Midbrain (tissue), 1 donor: ENCODE data around the gene PNKD.

ENCODE experiments used
- DNase-seq: peaks from one replicate; lab custom pipeline; 2025; lab: John Stamatoyannopoulos, UW

PNKD gene

DNA sequence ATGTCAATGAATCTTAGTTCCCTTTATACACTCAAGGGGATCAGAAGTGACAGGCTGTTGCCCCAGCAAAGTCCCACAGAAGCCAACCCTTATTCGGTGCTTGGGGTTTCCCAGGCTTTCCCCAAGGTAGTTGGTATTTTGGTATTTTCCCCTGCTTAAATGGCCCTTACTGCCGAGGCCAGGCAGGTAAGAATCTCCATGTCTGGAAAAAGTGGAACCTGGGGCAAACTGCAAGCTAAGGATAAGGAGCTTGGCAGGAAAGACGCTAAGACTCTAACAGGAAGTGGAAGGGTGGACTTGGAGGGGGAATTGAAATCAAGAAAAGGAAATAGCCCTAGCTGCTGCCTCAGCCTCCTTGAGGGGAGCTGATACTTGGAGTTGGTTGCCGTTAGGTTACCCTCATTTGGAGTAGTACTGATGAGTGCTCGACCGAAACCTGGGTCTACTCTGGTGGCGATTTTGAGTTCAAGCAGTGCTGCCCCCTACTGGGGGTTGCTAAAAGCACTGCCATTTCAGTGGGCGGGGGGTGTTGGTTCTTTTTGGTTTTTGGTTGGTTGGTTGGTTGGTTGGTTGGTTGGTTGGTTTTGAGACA lies 12.8 kb upstream of the PNKD start:
- DNase-seq, result no peak

DNA sequence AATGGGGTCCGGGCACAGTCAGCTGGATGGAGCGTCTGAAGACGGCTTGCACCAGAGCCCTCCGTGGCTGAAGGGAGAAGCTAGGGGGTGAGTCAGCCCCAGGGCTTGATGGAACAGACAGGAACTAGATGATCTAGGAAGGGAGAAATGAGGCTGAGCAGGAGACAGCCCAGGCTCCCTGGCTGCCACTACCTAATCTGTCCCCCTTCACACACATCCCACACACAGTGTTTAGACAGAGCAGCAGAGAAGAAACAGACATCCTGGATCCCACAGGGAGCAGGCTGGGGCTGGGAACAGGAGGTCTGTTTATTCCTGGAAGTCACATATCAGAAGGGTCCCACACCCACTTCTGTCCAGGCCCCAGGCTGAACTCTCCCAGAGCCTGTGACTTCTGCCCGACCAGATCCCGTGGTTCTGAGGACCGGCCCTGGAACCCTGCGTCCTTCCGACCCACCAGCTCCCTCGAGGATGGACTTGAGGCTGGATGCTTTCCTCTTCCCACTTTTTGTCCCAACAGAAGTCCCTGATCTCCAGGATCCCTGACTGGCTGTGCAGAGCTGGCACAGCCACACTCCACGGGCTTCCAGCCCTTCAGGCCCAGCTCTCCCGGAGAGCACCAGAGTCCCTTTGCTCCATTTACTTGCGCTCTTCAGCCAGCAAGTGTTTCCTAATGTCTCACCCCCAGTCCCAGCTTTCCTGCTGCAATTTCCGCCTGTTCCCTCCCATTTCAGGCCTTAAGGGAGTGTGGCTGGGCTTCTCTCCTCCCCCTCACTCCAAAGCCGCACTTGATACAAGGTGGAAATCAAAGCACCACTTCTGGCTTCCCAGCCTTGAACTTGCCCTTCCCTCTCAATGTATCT lies 11.0 kb upstream of the PNKD start:
- no peak for DNase-seq

DNA sequence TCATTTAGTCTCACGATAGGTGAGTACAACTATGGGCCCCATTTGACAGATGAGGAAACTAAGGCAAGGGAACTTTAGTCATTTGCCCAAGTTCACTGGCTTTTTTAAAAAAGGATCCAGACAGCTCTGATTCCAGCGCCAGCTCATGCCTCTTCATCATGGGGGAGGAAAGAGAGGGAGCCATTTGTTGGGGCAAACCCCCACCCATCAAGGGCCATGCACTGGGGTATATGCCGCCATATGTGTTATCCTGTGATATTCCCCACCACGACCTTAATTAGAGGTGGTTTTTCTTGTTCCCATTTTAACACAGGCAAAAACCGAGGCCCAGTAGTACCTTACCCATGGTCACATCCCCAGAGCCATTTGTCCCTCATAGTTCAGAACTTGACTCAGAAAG lies 10.2 kb upstream of the PNKD start:
- DNase-seq, result no peak

DNA sequence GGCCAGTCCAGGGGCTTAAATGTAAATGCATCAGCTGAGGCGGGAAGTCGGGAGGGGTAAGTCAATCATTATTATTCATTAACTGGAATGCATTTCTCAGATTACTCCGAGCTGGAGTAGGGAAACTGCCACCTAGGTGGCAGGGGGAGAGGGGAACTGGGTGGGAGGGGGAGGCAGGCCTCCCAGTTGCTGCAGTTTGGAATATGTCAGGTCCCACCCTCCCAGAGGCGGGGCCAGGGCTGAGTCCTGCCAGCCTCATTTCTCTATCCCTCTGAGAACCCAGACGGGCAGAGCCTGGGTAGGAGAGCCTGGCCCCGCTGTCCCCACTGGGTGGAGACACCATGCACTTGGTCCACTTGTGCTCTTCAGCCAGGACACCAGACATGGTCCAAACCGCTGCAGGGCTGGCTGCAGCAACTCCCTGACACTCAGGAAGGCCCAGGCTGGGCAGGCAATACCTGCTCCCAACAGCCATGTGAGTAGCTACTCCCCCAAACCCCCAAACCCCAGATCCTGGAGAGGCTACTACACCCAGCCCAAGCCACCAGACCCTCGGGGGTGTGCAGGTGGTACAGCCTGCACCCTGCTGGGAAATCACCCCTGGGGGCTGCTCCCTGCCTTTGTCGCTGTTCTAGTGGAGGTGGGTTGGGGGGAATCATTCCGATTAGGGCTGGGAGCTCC lies 9.4 kb upstream of the PNKD start, which contains the start of gene GPBAR1:
Gene GPBAR1 (plus strand): TSS at position 274 of the 681 bp plus-strand sequence. CDS start 1,710 bp downstream, outside the sequence.
- DNase-seq, result no peak

DNA sequence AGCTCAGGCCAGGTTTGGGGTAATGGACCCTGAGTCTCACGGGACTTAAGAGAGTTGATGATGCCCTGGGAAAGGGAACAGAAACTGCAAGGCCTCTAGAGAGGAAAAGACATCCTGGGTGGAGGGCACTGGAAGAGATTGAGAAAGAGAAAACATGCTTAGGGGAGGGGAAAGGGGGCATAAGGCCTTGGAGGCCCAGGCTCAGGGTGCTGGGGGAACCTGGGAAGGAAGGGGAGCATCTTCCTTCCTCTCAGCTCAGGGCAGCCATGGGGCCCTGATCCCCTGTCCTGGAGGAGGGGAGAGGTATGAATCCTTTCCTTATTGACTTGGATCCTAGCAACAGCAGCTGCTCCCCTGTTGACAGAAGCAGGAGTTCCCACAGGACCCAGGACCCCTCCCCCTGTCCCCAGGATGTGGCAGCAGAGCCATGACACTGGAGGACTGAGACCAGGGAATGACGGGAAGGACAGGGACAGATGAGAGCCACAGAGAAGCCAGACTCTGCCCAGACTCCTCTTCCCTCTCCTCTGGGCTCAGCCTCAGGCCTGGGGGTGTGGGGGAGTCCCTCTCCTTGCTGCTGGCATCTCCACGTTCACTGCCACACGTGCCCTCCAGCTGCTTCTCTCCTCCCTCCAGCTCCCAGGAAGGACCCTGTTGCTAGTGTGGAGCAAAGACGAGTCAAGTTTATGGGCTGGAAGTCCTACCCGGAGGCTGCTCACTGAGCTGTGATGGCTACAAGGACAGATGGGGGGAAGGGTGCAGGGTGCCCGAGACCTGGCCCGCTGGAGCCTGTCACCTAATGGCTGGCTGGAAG lies 8.7 kb upstream of the PNKD start:
- no peak for DNase-seq

DNA sequence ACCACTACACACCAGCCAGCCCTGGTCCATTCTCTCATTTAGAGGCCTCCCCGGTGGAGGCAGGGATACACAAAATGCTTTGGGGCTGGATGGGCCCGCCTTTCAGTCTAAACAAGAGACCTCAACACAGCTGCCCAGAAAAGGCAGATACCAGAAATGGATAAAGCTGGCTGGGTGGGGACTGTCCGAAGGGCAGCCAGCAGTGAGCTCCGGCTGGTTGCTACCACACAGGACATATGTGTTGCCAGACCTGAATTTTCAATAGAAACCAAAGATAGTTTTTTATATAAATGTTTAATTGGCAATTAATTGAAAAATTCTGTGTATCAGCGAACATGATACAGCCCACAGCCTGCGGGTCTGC lies 8.1 kb upstream of the PNKD start:
- DNase-seq, result no peak

DNA sequence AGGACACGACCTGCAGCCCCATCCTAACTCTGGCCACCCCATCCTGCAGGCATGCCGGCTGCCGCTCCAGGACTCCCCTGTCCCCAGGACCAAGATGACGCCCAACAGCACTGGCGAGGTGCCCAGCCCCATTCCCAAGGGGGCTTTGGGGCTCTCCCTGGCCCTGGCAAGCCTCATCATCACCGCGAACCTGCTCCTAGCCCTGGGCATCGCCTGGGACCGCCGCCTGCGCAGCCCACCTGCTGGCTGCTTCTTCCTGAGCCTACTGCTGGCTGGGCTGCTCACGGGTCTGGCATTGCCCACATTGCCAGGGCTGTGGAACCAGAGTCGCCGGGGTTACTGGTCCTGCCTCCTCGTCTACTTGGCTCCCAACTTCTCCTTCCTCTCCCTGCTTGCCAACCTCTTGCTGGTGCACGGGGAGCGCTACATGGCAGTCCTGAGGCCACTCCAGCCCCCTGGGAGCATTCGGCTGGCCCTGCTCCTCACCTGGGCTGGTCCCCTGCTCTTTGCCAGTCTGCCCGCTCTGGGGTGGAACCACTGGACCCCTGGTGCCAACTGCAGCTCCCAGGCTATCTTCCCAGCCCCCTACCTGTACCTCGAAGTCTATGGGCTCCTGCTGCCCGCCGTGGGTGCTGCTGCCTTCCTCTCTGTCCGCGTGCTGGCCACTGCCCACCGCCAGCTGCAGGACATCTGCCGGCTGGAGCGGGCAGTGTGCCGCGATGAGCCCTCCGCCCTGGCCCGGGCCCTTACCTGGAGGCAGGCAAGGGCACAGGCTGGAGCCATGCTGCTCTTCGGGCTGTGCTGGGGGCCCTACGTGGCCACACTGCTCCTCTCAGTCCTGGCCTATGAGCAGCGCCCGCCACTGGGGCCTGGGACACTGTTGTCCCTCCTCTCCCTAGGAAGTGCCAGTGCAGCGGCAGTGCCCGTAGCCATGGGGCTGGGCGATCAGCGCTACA lies 7.4 kb upstream of the PNKD start:
- no peak for DNase-seq

DNA sequence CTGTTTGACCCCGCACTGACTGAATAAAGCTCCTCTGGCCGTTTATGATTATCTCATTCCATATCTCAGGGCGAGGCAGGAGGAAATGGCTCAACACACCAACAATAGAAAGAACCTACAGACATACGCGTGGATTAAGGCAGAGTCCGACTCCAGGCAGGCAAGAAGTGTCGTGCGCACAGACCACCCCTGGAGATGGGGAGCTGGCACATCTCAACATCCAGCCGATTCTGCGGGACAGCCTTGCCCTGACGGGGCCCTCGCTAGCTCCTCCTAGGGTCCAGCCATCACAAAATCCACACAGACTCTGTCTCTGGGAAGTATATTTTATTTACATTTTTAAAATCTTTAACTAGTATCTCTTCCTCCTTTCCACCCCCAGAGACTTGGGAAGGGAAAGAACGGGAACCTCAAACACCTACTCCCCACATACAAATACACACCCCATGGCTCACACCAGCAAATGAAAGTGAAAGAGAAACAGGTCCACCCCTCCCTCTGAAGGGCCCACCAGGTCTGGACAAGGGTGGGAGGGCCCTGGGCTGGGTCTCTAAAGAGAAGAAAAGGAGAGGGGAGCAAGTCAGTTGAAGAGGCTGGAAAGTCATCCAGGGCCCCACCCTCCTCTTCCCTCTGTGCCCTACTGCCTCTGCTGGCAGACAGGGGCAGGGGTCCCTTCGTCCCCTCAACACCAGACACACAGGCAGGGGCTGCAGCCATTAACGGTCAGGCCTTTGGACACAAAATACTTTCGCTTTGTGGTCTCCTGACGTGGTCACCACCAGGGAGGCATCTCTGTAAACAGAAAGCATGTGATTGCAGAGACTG lies 6.3 kb upstream of the PNKD start:
- DNase-seq, result no peak

DNA sequence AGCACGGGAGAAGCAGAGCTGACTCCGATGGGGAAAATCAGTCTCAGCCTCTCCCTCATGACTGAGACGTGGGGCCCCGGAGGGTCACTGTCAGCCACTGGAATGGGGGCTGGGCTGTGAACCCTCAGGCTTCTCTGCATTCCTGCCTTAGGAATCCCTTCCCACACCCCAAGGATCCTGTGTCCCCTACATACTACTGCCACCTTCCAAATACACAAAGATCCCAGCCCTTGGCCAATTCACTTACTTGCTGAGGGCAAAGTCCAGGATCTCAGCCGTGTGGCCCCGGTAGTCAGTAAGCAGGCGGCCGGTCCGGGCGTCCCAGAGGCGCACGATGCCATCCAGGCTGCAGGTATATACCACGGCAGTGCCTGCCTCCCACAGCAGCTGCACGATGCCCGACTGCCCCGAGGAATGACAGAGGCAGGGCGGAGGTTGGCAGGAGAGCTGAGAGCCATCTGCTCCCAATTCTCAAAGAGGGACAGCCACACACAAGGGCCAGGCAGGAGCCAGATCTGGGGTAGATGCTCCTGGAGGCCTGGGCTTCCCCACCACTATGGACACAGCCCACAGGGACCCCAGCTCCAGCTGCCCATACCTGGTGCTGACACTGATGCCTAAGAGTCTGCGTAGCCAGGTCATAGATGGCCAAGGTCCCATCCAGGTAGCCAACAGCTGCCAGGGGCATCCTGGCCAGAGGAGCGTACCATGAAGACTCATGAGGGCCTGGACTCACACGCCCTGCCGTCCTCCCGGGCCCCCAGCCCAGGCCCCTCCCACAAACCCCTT lies 5.4 kb upstream of the PNKD start:
- no peak for DNase-seq

DNA sequence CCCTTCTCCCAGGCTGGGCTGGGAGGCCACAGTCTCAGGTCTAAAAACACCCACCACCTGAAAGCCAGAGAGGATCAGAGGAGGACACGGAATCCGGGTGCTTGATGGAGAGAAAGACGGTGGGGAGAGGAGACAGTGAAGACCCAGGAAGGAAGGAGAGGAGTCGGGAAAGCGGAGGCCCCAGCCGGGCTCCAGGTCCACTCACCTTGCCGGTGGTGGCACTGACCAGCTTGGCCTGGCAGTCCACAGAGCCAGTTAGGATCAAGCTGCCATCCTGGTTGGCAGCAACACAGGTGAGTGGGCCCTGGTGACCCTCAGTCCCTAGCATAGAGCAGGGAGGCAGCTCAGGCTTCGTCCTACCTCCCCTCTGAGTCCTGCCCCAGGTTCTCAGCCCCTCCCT lies 4.7 kb upstream of the PNKD start:
- DNase-seq, result no peak

DNA sequence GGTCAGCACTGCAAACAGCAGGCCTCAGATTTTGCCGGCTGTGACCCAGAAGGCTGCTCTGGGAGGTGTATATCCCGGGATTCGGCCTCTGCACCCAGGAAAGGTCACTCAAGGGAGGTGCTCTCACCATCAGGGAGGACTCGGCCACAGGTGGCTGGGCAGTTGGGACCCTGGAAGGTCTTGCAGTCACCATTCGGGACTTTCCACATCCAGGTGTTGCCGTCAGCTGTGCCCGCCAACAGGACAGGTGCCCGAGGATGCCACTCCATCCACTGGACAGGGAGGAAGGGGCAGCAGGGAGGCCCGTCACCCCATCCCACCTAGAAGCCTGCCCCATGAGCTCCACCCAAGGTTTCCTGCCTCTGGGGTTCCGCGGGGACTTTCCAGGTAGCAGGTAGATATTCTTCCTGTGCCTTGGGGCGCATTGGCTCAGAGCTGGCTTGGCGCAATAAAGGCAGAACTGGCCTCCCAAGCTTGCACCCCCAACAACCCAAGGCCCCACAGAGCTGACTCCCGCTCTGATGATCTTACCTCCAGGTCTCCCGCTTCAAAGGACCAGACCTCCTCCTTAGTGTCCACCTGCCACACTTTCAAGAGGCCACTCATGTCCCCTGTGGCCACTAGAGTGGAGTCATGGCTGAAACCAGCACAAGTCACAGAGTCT lies 3.9 kb upstream of the PNKD start:
- DNase-seq, result no peak

DNA sequence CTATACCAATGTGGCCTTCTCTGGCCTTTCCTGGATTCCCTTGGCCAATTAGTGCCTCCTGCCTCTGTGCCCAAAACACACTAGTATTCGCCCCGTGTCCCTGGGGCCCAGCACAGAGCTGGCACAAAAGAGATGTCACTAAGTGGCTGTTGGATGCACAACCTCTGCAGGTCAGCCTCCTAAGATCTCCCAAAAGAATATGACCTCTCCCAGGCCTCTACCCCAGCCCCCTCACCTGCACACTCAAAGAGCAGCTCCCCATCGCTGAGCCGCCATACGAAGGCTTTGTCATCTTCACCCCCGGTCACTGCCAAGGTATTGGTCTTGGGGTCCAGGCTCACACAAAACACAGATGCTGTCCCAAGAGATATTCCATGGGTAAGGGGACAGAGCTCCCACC lies 3.1 kb upstream of the PNKD start:
- DNase-seq, result no peak

DNA sequence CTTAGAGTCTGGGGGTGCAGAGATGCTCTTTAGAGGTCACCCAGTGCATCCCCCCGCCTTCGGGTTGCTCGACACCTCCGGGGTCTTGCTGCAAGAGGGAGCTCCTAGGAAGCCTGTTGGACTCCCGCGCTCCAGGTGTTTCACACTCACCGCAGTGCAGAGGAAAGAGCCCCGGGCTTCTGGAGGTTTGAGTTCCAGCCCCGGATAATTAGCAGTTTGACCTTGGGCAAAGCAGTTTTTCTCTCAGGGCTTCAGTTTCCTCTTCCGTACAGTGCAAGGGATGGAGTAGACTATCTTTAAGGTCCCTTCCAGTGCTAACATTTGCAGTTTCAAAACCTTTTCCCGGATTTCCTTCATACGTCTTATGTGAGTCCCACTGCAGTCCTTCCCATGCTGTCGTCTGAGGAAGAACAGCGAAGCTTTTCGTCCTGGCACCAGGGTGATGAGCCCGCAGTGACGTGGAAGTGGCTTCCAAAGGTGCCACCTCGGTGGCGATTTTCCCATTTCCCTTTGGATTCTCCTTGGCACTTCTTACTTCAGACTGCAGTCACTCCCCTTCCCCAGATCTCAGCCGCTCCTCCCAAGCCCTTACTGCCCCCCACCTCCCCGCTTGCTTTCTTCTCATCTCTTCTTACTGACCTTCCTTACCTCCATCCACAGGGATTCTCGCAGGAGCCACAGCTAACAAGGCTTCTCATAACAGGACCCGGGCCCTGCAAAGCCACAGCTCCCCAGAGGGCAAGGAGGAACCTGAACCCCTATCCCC lies 585 bp downstream of the PNKD start:
- no peak for DNase-seq

DNA sequence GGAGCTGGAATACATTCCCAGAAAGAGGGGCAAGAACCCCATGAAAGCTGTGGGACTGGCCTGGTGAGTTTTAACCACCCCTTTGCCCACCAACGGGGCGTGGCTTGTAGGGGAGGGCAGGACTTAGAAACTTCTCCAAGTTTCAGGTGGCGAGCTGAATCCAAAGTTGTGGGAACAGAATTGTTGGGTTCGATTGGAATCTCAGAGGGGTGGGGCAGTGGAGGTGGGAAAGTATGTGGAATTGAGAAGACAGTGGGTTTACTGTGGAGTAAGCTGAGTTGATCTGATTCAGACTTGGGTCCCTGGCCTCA lies 1.1 kb downstream of the PNKD start:
- no peak for DNase-seq

DNA sequence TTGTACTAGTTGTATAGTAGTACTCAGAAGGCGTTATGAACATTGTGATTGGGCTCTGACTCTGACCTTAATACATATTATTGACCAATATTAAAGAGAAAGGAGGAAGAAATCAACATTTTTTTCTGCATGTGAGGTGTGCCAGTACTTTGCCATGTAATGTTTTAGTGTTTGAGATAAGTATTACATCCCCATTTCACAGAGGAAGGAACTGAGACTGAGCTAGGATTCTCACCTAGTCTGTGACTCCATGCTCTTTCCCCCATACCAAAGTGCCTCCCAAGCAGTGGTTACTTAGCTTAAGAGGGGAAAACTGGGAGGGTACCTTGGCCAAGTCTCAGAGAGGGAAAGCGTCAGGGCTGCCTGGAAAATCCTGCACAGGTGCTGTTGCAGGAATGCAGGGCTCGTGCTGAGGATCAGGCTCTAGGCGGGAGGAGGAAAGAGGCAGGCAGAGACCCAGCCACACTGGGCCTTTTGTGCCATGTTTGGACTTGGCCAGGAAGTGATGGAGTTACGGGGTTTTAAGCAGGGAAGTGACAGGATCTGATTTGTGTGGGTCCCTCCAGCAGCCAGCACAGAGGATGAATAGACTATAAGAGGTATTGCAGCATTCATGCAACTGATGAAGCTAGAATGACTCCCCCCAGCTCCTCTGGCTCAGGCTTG lies 1.7 kb downstream of the PNKD start:
- no peak for DNase-seq

DNA sequence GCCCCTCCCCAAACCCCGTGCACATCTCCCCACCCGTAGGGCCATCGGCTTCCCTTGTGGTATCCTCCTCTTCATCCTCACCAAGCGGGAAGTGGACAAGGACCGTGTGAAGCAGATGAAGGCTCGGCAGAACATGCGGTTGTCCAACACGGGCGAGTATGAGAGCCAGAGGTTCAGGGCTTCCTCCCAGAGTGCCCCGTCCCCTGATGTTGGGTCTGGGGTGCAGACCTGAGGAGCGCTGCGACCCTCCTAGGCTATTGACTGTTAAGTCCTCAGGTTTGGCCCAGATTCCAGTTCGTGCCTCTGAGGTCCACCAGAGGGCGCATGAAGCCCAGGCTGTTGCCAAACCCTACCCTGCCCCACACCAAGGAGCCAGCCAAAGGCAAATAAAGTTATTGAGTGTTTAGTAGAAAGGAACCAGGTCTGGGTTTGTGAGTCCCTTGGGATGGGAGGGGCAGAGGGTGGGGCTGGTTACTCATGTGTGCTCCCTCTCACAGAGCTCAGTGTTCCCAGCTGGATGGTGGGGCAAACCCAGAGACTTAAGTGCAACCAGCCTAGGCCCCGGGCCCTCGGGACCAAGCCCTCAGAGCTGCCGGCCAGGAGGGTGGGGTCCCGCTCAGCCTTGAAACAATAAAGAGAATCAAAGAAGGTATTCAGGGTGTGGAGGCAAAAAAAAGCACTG lies 2.4 kb downstream of the PNKD start:
- peak; percentile 88 for DNase-seq
